ENCODE measurements around the gene IGF2BP2.

DNA sequence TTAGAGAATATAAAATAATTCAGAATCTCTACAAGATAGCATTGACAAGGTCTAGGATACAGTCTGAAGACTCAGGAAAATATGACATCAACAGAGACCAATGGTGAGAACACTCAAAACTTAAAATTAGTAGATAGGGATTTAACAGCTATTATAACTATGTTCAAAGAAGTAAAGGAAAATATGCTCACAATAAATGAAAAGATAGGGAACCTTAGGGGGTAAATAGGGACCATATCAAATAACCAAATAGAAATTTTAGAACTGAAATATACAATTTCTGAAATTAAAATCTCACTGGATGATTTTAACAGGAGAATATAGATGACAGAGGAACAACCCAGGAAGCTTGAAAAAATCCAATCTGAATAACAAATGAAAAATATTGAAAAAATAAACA lies 31.8 kb upstream of the IGF2BP2 start:
- TF ChIP-seq POLR2A (IDR thresholded peaks at IDR 0.05; ENCODE audit: low read depth) (no peak), CTCF (IDR thresholded peaks at IDR 0.05) (no peak), EP300 (IDR thresholded peaks at IDR 0.05) (no peak), POLR2AphosphoS5 (IDR thresholded peaks at IDR 0.05) (no peak)
